22Rv1 (cell line): Measurements from ENCODE around the gene HORMAD2.

Source experiments
- CTCF ChIP-seq: fragments of 450-650 bp; IDR thresholded peaks from 2 replicates; pipeline ENCODE4 v1.5.1; 2017; ENCODE audit warnings: mild to moderate bottlenecking
- ZFX ChIP-seq: fragments of 450-650 bp; IDR thresholded peaks from 2 replicates; pipeline ENCODE4 v1.6.1; 2017; ENCODE audit warnings: antibody characterized with exemption, borderline replicate concordance

- TF ChIP-seq CTCF (no peak), ZFX (no peak)
These were observed 104.9 kb downstream of the HORMAD2 start for GRCh38 chr22:30185129-30185528.
